ENCODE results near the gene ETS1.

Gene ETS1

GRCh38 chr11:128515826-128516778 is 71.3 kb downstream of the ETS1 start:
- TF ChIP-seq CTCF (IDR thresholded peaks at IDR 0.05): no peak
- Histone ChIP-seq H3K27ac (peak overlapping the region; percentile 31 to 78), H3K4me3 (peak overlapping the region; percentile 82)
- no peak for DNase-seq (ENCODE audit: low spot score)

GRCh38 chr11:128515086-128515485 is 72.3 kb downstream of the ETS1 start:
- Histone ChIP-seq H3K4me3 (peak overlapping the region; percentile 82), H3K27ac (peak overlapping the region; percentile 20 to 31)
- DNase-seq (ENCODE audit: low spot score): no peak
- no peak for TF ChIP-seq CTCF (IDR thresholded peaks at IDR 0.05)

- no peak for DNase-seq (ENCODE audit: low spot score)
- TF ChIP-seq CTCF (IDR thresholded peaks at IDR 0.05): no peak
- no peak overlapping the region for H3K4me3 ChIP-seq
- H3K27ac ChIP-seq: peak overlapping the region in 1 of 2 donors; percentile 18
These were observed 73.3 kb downstream of the ETS1 start for GRCh38 chr11:128513915-128514681.

GRCh38 chr11:128512474-128512996 is 74.8 kb downstream of the ETS1 start:
- no peak for TF ChIP-seq CTCF (IDR thresholded peaks at IDR 0.05)
- peak overlapping the region; percentile 12 for H3K4me3 ChIP-seq
- DNase-seq (ENCODE audit: low spot score): no peak
- H3K27ac ChIP-seq: peak overlapping the region in 1 of 2 donors; percentile 28

GRCh38 chr11:128511712-128512111 is 75.6 kb downstream of the ETS1 start:
- DNase-seq (ENCODE audit: low spot score): no peak
- Histone ChIP-seq H3K4me3 (peak overlapping the region; percentile 0), H3K27ac (peak overlapping the region in 1 of 2 donors; percentile 27)
- no peak for TF ChIP-seq CTCF (IDR thresholded peaks at IDR 0.05)

GRCh38 chr11:128509621-128510389 is 77.6 kb downstream of the ETS1 start:
- DNase-seq (ENCODE audit: low spot score): no peak
- peak overlapping the region in 1 of 2 donors; percentile 28 for H3K27ac ChIP-seq
- no peak overlapping the region for H3K4me3 ChIP-seq
- TF ChIP-seq CTCF (IDR thresholded peaks at IDR 0.05): no peak

Measured in coronary artery (tissue), 2 donors.